ENCODE results near the gene ADGRL1. TPM values are rescaled to one million over a fixed set of nuclear protein-coding genes. Genes with fewer than 3 reads are reported as not detected.

The ADGRL1 gene
- total and polyA plus RNA-seq, 11 donors = 10.1 to 29.4 (median 14.1) TPM

GRCh38 chr19:14107581-14108461 lies 98.1 kb downstream of the ADGRL1 start:
- H3K36me3 ChIP-seq = peaks cover 0 to 62% (median 37%) of the 10 kb centered on the region in 9 donors
- intact Hi-C loops (cut with DNase I) = no loop called here
- WGBS, 4 donors = 49 to 60% (median 55%) methylated on average over 11 to 23 of the region's 23 CpGs
- ATAC-seq = peak; percentile 87 to 92 (median 89)
- H3K27me3 ChIP-seq = no peaks in the 10 kb centered on the region
- TF ChIP-seq POLR2A (IDR thresholded peaks at IDR 0.05) = no peak
- TF ChIP-seq, protein P1, sequence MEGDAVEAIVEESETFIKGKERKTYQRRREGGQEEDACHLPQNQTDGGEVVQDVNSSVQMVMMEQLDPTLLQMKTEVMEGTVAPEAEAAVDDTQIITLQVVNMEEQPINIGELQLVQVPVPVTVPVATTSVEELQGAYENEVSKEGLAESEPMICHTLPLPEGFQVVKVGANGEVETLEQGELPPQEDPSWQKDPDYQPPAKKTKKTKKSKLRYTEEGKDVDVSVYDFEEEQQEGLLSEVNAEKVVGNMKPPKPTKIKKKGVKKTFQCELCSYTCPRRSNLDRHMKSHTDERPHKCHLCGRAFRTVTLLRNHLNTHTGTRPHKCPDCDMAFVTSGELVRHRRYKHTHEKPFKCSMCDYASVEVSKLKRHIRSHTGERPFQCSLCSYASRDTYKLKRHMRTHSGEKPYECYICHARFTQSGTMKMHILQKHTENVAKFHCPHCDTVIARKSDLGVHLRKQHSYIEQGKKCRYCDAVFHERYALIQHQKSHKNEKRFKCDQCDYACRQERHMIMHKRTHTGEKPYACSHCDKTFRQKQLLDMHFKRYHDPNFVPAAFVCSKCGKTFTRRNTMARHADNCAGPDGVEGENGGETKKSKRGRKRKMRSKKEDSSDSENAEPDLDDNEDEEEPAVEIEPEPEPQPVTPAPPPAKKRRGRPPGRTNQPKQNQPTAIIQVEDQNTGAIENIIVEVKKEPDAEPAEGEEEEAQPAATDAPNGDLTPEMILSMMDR (IDR thresholded peaks at IDR 0.05) = no peak
- H3K9me3 ChIP-seq = no peaks in the 10 kb centered on the region
- peaks cover 10 to 68% (median 33%) of the 10 kb centered on the region in 12 donors for H3K4me1 ChIP-seq
- peak; percentile 76 to 90 (median 83) for DNase-seq
- H3K27ac ChIP-seq = peak overlapping the region; percentile 75 to 99 (median 92)
- H3K4me3 ChIP-seq = peak overlapping the region in 3 of 12 donors; percentile 12 to 21 (median 13)

GRCh38 chr19:14106840-14107239 lies 99.1 kb downstream of the ADGRL1 start:
- H3K36me3 ChIP-seq = peaks cover 0 to 72% (median 46%) of the 10 kb centered on the region in 9 donors
- intact Hi-C loops (cut with DNase I) = no loop called here
- H3K27me3 ChIP-seq = no peaks in the 10 kb centered on the region
- H3K27ac ChIP-seq = peak overlapping the region; percentile 75 to 99 (median 92)
- H3K4me1 ChIP-seq = peaks cover under 1 to 68% (median 26%) of the 10 kb centered on the region in 12 donors
- H3K9me3 ChIP-seq = no peaks in the 10 kb centered on the region
- DNase-seq (peak in 3 of 5 donors; percentile 66 to 68 (median 67)), ATAC-seq (peak; percentile 44 to 69 (median 55))
- peak overlapping the region in 1 of 12 donors; percentile 21 for H3K4me3 ChIP-seq
- TF ChIP-seq, protein P1 (IDR thresholded peaks at IDR 0.05) = peak in 5 of 12 donors; percentile 8 to 36 (median 20)
- TF ChIP-seq POLR2A (IDR thresholded peaks at IDR 0.05) = no peak
- 42 to 69% (median 55%) methylated on average over 7 to 16 of the region's 16 CpGs for WGBS, 4 donors

GRCh38 chr19:14105680-14106079 lies 100.3 kb downstream of the ADGRL1 start:
- DNase-seq = peak in 1 of 5 donors; percentile 57

More at GRCh38 chr19:14105680-14106079, 100.3 kb downstream of the ADGRL1 start:
- ATAC-seq = no peak
- Histone ChIP-seq H3K36me3 (peaks cover 0 to 81% (median 58%) of the 10 kb centered on the region in 9 donors), H3K4me3 (no peak overlapping the region), H3K9me3 (no peaks in the 10 kb centered on the region), H3K4me1 (peaks cover 0 to 62% (median 17%) of the 10 kb centered on the region in 12 donors), H3K27me3 (no peaks in the 10 kb centered on the region), H3K27ac (peak overlapping the region in 6 of 12 donors; percentile 85 to 97 (median 93))
- TF ChIP-seq, protein P1 (IDR thresholded peaks at IDR 0.05) = no peak
- TF ChIP-seq POLR2A (IDR thresholded peaks at IDR 0.05) = no peak
- intact Hi-C loops (cut with DNase I) = no loop called here
- WGBS, 4 donors = 87 to 92% (median 90%) methylated on average over 8 of the region's 8 CpGs

All from heart left ventricle (tissue), 16 donors.